ENCODE results near the gene WBP1. TPM values are rescaled to one million over a fixed set of nuclear protein-coding genes. Genes with fewer than 3 reads are reported as not detected.

Gene WBP1
- total and polyA plus RNA-seq, 2 experiments from 2014 or later = 66.5 to 87.5 TPM

GRCh38 chr2:74436111-74436805 lies 22.0 kb upstream of the WBP1 start:
- no peak overlapping the region for H3K4me2 ChIP-seq
- H3K79me2 ChIP-seq = peaks cover 80% of the 10 kb centered on the region
- WGBS (ENCODE audit: low lambda C conversion rate, missing lambda C conversion rate) = 98% methylated on average over 43 of the region's 43 CpGs
- no peak for DNase-seq (ENCODE audit: low spot score)
- no peaks in the 10 kb centered on the region for H3K9me3 ChIP-seq (ENCODE audit: low read depth)
- no peak overlapping the region for H3K4me3 ChIP-seq
- TF ChIP-seq, protein P1, sequence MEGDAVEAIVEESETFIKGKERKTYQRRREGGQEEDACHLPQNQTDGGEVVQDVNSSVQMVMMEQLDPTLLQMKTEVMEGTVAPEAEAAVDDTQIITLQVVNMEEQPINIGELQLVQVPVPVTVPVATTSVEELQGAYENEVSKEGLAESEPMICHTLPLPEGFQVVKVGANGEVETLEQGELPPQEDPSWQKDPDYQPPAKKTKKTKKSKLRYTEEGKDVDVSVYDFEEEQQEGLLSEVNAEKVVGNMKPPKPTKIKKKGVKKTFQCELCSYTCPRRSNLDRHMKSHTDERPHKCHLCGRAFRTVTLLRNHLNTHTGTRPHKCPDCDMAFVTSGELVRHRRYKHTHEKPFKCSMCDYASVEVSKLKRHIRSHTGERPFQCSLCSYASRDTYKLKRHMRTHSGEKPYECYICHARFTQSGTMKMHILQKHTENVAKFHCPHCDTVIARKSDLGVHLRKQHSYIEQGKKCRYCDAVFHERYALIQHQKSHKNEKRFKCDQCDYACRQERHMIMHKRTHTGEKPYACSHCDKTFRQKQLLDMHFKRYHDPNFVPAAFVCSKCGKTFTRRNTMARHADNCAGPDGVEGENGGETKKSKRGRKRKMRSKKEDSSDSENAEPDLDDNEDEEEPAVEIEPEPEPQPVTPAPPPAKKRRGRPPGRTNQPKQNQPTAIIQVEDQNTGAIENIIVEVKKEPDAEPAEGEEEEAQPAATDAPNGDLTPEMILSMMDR (IDR thresholded peaks at IDR 0.05; ENCODE audit: poor library complexity) = no peak
- H2AFZ ChIP-seq = no peak overlapping the region
- H3K36me3 ChIP-seq (replicated peaks; ENCODE audit: insufficient read depth, low read depth) = no peaks in the 10 kb centered on the region
- no peaks in the 10 kb centered on the region for H3K27me3 ChIP-seq
- no peak overlapping the region for H3K27ac ChIP-seq
- H3K4me1 ChIP-seq (ENCODE audit: insufficient read depth) = peaks cover 16% of the 10 kb centered on the region
- H3K9me2 ChIP-seq (replicated peaks; ENCODE audit: insufficient read depth) = no peaks in the 10 kb centered on the region
- peaks cover 46% of the 10 kb centered on the region for H4K20me1 ChIP-seq (ENCODE audit: insufficient read depth, poor library complexity, severe bottlenecking)

- no peak overlapping the region for H3K27ac ChIP-seq
- 83% methylated on average over 6 of the region's 6 CpGs for WGBS (ENCODE audit: low lambda C conversion rate, missing lambda C conversion rate)
Measured at GRCh38 chr2:74436848-74437695, 21.2 kb upstream of the WBP1 start.

DNA sequence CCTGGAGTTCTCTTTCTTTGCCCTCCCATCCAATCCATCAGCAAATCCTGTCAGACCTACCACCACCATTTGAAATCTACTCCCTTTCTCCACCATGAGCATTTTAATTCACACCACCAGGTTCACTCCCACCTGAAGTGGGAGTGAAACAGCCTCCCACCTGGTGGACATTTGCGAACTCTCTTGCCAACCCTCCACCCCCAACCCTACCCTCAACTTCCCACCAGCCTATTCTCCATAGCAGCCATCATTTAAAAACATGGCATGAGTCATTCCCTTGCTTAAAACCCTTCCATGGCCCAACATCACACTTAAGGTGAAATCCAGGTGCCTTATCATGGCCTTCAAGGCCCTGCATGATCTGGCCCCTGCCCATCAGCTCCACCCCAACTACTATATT lies 20.0 kb upstream of the WBP1 start:
- H3K9me2 ChIP-seq (replicated peaks; ENCODE audit: insufficient read depth) = no peaks in the 10 kb centered on the region
- H3K9me3 ChIP-seq (ENCODE audit: low read depth) = no peaks in the 10 kb centered on the region
- no peaks in the 10 kb centered on the region for H3K27me3 ChIP-seq
- peak overlapping the region; percentile 86 for H3K4me2 ChIP-seq
- H4K20me1 ChIP-seq (ENCODE audit: insufficient read depth, poor library complexity, severe bottlenecking) = peaks cover 42% of the 10 kb centered on the region
- no peak for DNase-seq (ENCODE audit: low spot score)
- no peaks in the 10 kb centered on the region for H3K36me3 ChIP-seq (replicated peaks; ENCODE audit: insufficient read depth, low read depth)
- H3K79me2 ChIP-seq = peaks cover 69% of the 10 kb centered on the region
- peaks cover 16% of the 10 kb centered on the region for H3K4me1 ChIP-seq (ENCODE audit: insufficient read depth)
- no peak overlapping the region for H3K4me3 ChIP-seq
- 93% methylated on average over 1 of the region's 1 CpG for WGBS (ENCODE audit: low lambda C conversion rate, missing lambda C conversion rate)
- no peak overlapping the region for H3K27ac ChIP-seq
- TF ChIP-seq EZH2 (IDR thresholded peaks at IDR 0.05; ENCODE audit: borderline replicate concordance) (no peak), EZH2phosphoT487 (IDR thresholded peaks at IDR 0.05; ENCODE audit: low read depth, severe bottlenecking, unreplicated experiment) (no peak)
- TF ChIP-seq, protein P1 (IDR thresholded peaks at IDR 0.05; ENCODE audit: poor library complexity) = no peak
- no peak overlapping the region for H2AFZ ChIP-seq

More at GRCh38 chr2:74436848-74437695, 21.2 kb upstream of the WBP1 start:
- TF ChIP-seq, protein P1 (IDR thresholded peaks at IDR 0.05; ENCODE audit: poor library complexity) = no peak
- TF ChIP-seq EZH2phosphoT487 (IDR thresholded peaks at IDR 0.05; ENCODE audit: low read depth, severe bottlenecking, unreplicated experiment) = no peak
- no peak for TF ChIP-seq EZH2 (IDR thresholded peaks at IDR 0.05; ENCODE audit: borderline replicate concordance)
- Histone ChIP-seq H3K4me1 (ENCODE audit: insufficient read depth) (peaks cover 16% of the 10 kb centered on the region), H3K4me3 (no peak overlapping the region), H3K9me3 (ENCODE audit: low read depth) (no peaks in the 10 kb centered on the region), H2AFZ (no peak overlapping the region), H4K20me1 (ENCODE audit: insufficient read depth, poor library complexity, severe bottlenecking) (peaks cover 46% of the 10 kb centered on the region), H3K9me2 (replicated peaks; ENCODE audit: insufficient read depth) (no peaks in the 10 kb centered on the region), H3K4me2 (no peak overlapping the region), H3K36me3 (replicated peaks; ENCODE audit: insufficient read depth, low read depth) (no peaks in the 10 kb centered on the region), H3K27me3 (no peaks in the 10 kb centered on the region), H3K79me2 (peaks cover 77% of the 10 kb centered on the region)
- no peak for DNase-seq (ENCODE audit: low spot score)
